Measurements from ENCODE around the gene CACNG7.
A peak's percentile ranks its signal among the peaks of the same experiment; 100 is the strongest.
"Not testable (repeated sequence)": the region's sequence is repeated elsewhere in the genome, so short reads cannot be mapped to it uniquely, and the experiment has no call there.

Gene CACNG7

GRCh38 chr19:53905787-53906186 is 3.3 kb upstream of the CACNG7 start:
- no peak for DNase-seq (ENCODE audit: low read depth in 2 of 2)

DNA sequence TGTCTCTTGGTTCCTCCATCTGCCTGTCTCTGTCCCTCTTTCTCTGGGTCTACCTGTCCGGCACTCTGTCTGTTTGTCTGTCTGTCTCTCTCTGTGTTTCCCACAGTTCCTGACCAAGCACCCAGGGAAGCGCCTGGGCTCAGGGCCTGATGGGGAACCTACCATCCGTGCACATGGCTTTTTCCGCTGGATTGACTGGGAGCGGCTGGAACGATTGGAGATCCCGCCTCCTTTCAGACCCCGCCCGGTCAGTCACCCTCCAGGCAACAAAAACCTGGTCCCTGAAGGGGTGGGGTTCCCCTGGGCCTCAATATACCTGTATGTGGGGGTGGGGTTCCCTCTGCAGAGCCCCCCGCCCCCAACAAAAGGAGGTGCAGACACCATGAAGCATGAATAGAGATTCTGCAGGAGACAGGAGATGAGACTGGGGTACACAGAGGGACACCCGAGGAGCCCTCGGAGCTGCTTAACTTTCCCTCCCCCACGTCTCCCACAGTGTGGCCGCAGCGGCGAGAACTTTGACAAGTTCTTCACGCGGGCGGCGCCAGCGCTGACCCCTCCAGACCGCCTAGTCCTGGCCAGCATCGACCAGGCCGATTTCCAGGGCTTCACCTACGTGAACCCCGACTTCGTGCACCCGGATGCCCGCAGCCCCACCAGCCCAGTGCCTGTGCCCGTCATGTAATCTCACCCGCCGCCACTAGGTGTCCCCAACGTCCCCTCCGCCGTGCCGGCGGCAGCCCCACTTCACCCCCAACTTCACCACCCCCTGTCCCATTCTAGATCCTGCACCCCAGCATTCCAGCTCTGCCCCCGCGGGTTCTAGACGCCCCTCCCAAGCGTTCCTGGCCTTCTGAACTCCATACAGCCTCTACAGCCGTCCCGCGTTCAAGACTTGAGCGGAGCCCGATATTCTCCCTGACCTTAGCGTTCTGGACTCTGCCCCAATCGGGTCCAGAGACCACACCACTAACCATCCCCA is 2.6 kb upstream of the CACNG7 start:
- peak; percentile 54 to 71 for DNase-seq (ENCODE audit: low read depth in 2 of 2)

DNA sequence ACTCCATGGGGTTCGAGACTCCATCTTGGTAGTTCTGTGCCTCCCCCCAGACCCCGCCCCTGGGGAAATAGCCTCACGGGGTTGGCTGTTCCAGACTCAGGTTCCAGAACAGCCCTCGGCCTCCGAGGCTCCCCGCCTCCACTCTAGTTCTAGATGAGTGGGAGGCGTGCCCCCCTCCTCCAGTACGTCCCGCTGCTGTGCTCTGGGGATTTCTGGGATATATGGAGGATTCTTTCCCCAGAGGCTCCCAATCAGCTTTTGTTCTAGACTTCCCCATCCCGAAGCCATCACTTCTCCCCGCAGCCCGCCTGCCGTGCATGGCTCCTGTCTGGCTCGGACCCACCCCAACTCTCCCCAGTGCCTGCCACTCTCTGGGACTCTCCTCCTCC is 1.9 kb upstream of the CACNG7 start:
- DNase-seq (ENCODE audit: low read depth in 2 of 2), result no peak

DNA sequence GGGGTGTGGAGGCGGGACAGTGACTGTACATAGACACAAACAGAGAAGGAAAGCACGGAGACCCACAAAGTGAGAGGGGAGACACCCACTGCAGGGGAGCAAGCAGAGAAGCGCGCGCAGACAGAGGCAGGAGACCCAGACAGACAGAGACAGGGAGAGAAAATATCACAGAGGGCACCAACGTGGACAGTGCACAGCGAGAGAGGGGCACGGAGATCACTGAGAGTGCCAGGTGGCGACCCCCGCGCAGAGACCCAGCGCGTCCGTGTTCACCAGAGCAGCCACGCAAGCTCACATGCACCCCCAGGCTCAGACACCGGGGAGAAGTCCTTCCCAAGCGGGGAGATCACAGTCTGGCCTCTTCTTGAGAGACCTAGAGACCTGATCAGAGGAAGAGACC is 1.4 kb upstream of the CACNG7 start:
- DNase-seq (ENCODE audit: low read depth in 2 of 2), result no peak

DNA sequence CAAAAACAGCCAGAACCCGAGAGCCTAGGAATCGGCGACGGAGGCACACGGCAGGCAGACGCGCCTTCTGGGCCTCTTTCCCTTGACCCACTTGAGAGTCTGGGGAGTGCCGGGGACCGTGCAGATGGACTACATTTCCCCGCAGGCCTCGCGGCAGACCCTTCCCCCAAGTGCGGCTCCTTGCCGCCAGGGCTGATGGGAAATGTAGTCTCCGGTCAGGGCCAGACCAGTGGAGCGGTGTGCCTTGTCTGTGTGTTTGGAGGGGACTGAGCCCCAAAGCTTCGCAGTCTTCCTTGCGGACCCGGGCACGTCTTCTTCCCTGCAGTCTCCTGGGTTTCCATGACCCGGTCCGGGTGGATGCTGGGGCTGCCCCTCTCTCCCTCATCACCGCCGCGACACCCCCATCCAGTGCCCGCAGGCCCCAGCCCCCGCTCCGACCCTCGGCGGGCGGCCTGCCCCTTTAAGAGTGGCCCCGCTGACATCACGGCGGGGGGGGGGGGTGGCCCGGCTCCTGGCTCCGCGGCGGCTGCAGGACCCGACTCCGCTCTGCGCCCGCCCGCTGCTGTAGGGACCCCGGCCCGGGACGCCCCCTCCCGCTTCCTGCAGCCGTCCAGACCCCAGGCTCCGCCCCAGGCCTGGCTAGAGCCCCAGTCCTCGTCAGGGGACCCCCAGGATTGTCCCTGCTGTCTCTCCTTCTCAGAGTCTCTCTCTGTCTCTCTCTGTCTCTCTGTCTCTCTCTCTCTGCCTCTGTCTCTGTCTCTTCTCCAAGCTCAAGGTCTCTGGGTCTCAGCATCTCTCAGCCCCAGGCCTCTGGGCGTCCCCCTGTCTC is 758 bp upstream of the CACNG7 start:
- peak; percentile 50 to 56 for DNase-seq (ENCODE audit: low read depth in 2 of 2)

- no peak for DNase-seq (ENCODE audit: low read depth in 2 of 2)
Observed at GRCh38 chr19:53909471-53910169, 542 bp downstream of the CACNG7 start.

DNA sequence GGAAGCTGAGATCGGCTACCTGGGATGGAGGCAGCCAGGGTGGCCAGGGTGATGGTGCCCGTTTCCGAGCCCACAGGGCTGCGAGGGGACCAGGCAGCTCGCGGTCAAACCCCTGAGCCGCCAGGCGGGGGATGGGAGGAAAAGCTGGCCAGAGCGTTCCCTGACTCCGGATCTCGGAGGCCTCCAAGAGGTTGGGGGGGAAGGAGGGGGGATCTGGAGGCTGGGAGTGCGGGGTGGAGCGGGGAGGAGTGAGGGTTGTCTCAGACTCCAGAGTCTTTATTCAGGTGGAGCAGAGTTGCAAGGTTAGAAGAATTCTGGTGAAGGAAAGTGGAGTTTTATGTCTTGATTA is 1.1 kb downstream of the CACNG7 start:
- no peak for DNase-seq (ENCODE audit: low read depth in 2 of 2)

- DNase-seq (ENCODE audit: low read depth in 2 of 2), result no peak
Observed at GRCh38 chr19:53912653-53913052, 3.6 kb downstream of the CACNG7 start.

DNA sequence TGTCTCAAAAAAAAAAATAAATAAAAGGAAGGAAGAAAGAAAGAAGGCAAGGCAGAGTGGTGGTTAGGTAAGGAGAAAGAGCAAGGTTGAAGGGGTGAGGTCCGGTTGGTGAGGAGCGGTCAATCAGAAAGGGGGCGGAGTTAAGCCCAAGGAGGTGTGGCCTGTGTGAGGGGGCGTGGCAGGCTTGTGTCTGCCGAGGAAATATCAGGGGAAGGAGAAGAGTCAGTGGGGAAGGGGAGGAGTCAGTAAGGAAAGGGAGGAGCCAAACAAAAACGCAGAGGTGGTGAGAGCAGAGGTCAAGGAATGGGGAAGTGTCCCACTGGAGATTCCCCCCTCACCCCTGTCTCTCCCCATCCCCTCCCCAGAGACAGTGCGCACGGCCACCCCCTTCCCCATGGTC is 5.9 kb downstream of the CACNG7 start:
- DNase-seq (ENCODE audit: low read depth in 2 of 2), result no peak

DNA sequence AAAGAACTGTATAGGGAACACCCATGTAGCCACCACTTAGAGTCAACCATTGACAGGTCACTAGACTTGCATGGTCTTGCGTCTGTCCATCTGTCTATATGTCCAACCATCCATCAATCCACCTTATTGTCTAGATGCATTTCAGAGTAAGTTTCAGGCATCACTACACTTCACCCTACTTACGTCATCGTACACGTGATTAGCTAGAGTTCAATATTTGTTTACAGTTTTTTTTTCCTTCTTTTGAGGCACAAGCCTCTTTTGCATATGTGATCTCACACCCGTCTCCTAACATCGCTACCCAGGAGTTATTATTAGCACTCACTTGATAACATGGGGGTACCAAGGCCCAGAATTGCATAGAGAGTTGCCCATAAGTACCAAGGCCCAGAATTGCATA is 6.9 kb downstream of the CACNG7 start:
- no peak for DNase-seq (ENCODE audit: low read depth in 2 of 2)

DNA sequence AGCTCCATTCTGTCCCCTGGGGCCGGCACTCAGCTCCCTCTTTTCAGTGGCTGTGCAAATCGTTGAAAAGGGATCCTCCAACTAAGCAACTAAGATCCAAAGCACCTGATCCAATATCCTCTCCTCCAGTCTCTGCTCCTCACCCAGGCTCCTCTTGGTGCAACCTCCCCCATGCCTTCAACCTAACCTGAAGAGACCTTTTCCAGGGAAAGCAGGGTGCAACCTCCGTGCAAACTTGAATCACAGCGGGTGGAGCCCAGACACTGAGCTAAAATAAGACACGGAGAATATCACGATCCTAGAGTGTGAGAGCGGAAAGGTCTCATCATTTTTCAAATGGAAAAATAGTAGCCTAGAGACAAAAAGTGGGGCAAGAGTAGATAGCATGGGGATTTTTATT is 8.3 kb downstream of the CACNG7 start:
- no peak for DNase-seq (ENCODE audit: low read depth in 2 of 2)

DNA sequence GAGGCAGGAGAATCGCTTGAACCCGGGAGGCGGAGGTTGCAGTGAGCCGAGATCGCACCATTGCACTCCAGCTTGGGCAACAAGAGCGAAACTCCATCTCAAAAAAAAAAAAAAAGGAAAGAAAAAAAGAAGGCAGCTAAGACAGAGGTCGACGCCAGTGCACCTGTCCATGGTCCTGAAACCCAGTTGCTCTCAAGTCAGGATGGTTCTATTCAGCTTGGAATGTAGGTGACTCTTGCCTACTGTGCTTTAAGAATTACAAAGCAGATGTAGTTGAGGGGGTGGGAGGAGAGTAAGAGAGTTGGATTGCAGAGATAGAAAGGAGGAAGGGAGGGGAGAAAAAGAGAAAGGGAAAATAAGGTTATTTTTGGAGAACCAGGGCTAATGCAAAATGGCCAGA is 18.7 kb downstream of the CACNG7 start:
- peak in 1 of 2 donors; percentile 20 for DNase-seq (ENCODE audit: low read depth in 2 of 2)

GRCh38 chr19:53936029-53936428 is 27.0 kb downstream of the CACNG7 start:
- DNase-seq (ENCODE audit: low read depth in 2 of 2), result no peak

DNA sequence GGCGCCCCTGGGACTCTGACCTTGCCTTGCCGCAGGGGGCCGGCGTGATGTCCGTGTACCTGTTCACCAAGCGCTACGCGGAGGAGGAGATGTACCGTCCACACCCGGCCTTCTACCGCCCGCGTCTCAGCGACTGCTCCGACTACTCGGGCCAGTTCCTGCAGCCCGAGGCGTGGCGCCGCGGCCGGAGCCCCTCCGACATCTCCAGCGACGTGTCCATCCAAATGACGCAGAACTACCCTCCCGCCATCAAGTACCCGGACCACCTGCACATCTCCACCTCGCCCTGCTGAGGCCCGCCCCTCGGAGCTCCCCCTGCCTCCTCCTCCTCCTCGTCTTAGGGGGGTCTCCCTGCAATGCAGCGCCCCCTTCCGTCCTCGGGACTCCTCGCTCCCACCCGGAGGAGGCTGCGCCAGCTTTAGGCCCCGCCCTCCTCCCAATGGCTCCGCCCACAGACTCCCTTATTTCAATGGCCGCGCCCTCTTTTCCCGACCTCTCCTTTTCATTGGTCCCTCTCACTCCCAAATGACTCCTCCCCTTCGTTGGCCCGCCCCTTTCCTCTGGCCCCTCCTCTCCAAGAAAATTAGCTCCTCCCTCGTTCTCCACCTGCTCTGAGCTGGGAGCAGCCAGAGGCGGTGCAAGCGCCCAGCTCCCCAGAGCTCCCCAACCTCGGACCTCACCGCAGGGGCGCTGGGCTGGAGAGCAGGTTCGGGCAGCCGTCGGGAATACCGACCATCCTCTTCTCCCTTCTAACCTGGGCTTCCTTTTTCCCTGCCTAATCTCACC is 33.1 kb downstream of the CACNG7 start:
- peak in 1 of 2 donors; percentile 22 for DNase-seq (ENCODE audit: low read depth in 2 of 2)

DNA sequence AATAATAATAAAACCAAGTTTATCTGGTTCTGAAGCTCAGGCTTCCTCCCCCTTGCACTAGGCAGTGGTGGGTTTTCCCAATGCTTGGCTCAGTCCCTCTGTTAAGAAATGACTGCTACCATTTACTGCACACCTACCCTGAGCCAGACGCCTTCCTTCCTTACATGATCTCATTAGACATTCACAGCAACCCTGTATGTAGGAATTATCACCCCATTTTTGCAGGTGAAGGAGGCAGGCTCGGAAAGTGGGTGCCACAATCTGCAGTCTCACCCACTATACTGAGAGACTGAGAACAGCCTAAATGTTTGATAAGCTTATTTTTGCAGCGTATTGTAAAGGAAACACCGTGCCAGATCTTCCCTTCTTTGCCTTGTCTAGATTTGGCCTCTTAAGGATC is 35.3 kb downstream of the CACNG7 start:
- DNase-seq (ENCODE audit: low read depth in 2 of 2), result no peak

GRCh38 chr19:53944933-53945332 is 35.9 kb downstream of the CACNG7 start:
- no peak for DNase-seq (ENCODE audit: low read depth in 2 of 2)

DNA sequence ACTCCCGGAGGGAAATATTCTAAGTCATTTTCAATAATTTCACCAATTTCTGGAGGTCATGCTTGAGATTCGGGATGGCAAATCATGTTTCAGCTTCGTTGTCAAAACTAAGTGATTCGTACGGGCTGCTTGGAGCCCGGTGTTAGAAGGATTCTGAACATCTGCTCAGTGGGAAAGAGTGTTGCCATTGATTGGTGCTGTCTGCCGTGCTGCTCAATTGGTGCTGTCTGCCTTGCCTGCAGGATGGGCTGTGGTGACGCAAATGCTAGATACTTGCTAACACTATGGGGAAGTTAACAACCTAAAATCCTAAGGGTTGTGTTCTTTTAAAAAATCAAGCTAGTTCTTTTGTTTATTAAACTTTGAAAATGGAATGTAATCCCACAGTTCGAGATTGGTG is 36.4 kb downstream of the CACNG7 start:
- no peak for DNase-seq (ENCODE audit: low read depth in 2 of 2)

GRCh38 chr19:53945998-53946397 is 36.9 kb downstream of the CACNG7 start:
- no peak for DNase-seq (ENCODE audit: low read depth in 2 of 2)

DNA sequence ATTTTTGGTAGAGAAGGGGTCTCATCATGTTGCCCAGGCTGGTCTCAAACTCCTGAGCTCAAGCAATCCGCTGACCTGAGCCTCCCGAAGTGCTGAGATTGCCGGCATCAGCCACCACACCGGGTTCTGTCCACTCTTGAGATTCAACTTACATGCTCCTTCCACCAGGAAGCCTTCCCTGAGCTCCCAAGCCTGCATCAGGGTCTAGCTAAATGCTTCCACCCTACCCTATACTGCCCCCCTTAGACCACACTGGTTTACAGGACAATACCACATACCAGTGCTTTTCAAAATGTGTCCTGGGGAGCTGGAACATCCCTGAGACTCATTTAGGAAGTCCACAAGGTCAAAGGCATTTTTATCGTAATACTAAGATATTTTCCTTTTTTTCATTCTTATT is 38.5 kb downstream of the CACNG7 start:
- DNase-seq (ENCODE audit: low read depth in 2 of 2), result no peak

- not testable (repeated sequence) for DNase-seq (ENCODE audit: low read depth in 2 of 2)
Observed at GRCh38 chr19:53948611-53949010, 39.5 kb downstream of the CACNG7 start.

DNA sequence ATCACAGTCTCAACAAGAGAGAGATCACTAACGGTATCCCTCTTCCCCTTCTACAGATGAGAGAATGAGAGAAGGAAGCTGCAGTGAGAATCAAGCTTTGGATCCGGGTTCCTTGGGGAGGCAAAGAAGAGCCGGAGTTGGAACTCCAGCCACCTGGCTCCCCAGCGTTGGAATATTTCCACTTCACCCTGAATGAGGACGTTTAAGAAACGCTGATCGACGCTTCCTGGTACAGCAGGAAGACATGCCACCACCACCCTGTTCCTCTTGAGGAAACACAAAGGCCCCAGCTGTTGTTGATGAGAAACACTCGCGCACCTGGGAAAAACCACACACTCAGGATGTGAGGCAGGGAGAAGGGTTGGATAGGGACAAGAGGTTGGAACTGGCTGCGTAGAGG is 42.4 kb downstream of the CACNG7 start:
- DNase-seq (ENCODE audit: low read depth in 2 of 2), result no peak
